DOHH2 (cell line): ENCODE measurements around the gene MLLT3.

Experiments
- H3F3A ChIP-seq: fragments of 200-600 bp; sonication (generic), shearing (Covaris generic); 2 replicates; pipeline ENCODE4 v1.6.0; 2016; ENCODE audit warnings: antibody characterized with exemption, mild to moderate bottlenecking; ENCODE audit not compliant: control insufficient read depth, insufficient read depth
- H3K27ac ChIP-seq: fragments of 200-600 bp; sonication (generic); 2 replicates; pipeline ENCODE4 v1.5.1; 2014; ENCODE audit warnings: low read depth, mild to moderate bottlenecking, low read length, moderate library complexity
- H3K27me3 ChIP-seq: fragments of 200-600 bp; sonication (generic); 2 replicates; pipeline ENCODE4 v1.6.1; 2014; ENCODE audit warnings: mild to moderate bottlenecking, low read length, mixed read lengths; ENCODE audit not compliant: control insufficient read depth
- H3K36me3 ChIP-seq: fragments of 200-600 bp; sonication (generic); 2 replicates; pipeline ENCODE4 v1.6.1; 2014; ENCODE audit warnings: mild to moderate bottlenecking, low read length, moderate library complexity, mixed read lengths; ENCODE audit not compliant: control insufficient read depth
- H3K4me1 ChIP-seq: fragments of 200-600 bp; sonication (generic); 2 replicates; pipeline ENCODE4 v1.6.1; 2014; ENCODE audit warnings: mild to moderate bottlenecking, low read length, mixed read lengths; ENCODE audit not compliant: control insufficient read depth
- H3K4me2 ChIP-seq: fragments of 200-600 bp; sonication (generic); 2 replicates; pipeline ENCODE4 v1.6.0; 2014; ENCODE audit warnings: mild to moderate bottlenecking, low read length, moderate library complexity
- H3K4me3 ChIP-seq: fragments of 200-600 bp; sonication (generic); 2 replicates; pipeline ENCODE4 v1.5.1; 2014; ENCODE audit warnings: mild to moderate bottlenecking, low read length, mixed read lengths
- H3K79me2 ChIP-seq: fragments of 200-600 bp; sonication (generic); 2 replicates; pipeline ENCODE4 v1.6.1; 2014; ENCODE audit warnings: mild to moderate bottlenecking, low read length, mixed read lengths; ENCODE audit not compliant: control insufficient read depth
- H3K9me2 ChIP-seq: fragments of 200-600 bp; sonication (generic); replicated peaks from 2 replicates; pipeline ENCODE4 v1.6.1; 2014; ENCODE audit warnings: mild to moderate bottlenecking, low read length, mixed read lengths; ENCODE audit not compliant: control insufficient read depth
- H3K9me3 ChIP-seq: fragments of 200-600 bp; sonication (generic); 2 replicates; pipeline ENCODE4 v1.6.1; 2014; ENCODE audit warnings: antibody characterized with exemption, low read length, mixed read lengths; ENCODE audit not compliant: control insufficient read depth, insufficient read depth
- H4K20me1 ChIP-seq: fragments of 200-600 bp; sonication (generic); 2 replicates; pipeline ENCODE4 v1.6.0; 2014; ENCODE audit warnings: low read depth, mild to moderate bottlenecking, antibody characterized with exemption, low read length, moderate library complexity; ENCODE audit not compliant: control insufficient read depth, insufficient read depth
- CTCF ChIP-seq: fragments of 200-600 bp; sonication (generic); IDR thresholded peaks from one replicate; pipeline ENCODE4 v1.5.1; 2014; ENCODE audit warnings: antibody characterized with exemption, mild to moderate bottlenecking, low read depth, low read length; ENCODE audit not compliant: poor library complexity, severe bottlenecking
- EZH2phosphoT487 ChIP-seq: fragments of 200-600 bp; sonication (generic); IDR thresholded peaks from 2 replicates; pipeline ENCODE4 v1.6.1; 2017; ENCODE audit warnings: borderline replicate concordance, mild to moderate bottlenecking, antibody characterized with exemption, low read length, moderate library complexity, mixed read lengths

MLLT3 gene

DNA sequence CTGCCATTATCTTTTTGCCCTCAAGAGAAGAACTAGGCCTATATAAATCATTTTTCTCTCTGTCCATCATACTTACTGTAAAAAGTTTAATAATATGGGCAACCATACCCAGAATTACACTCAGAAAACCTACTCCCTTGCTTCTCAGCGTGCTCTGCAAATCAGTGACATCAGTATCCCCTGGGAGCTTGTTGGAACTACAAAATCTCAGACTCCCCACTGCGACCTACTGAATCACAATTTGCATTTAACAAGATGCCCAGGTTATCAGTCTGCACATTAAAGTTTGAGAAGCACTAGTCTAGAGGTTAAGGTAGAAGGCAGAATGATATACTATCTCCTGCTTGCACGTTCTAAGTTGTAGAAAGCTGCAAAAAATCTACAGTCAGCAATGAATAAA, 127.2 kb downstream of the MLLT3 start:
- Histone ChIP-seq H3K9me2 (no peaks in the 10 kb centered on the region), H3K4me2 (no peak overlapping the region), H3K36me3 (no peaks in the 10 kb centered on the region), H3F3A (no peaks in the 10 kb centered on the region), H3K4me3 (no peak overlapping the region), H3K4me1 (peaks cover 14% of the 10 kb centered on the region), H3K27me3 (no peaks in the 10 kb centered on the region), H3K27ac (no peak overlapping the region), H4K20me1 (no peaks in the 10 kb centered on the region), H3K79me2 (no peaks in the 10 kb centered on the region), H3K9me3 (no peaks in the 10 kb centered on the region)
- no peak for TF ChIP-seq CTCF
- TF ChIP-seq EZH2phosphoT487 = no peak

GRCh38 chr9:20494035-20494434, 128.3 kb downstream of the MLLT3 start:
- Histone ChIP-seq H3K27me3 (no peaks in the 10 kb centered on the region), H3F3A (no peaks in the 10 kb centered on the region), H3K9me2 (no peaks in the 10 kb centered on the region), H3K4me1 (peaks cover 14% of the 10 kb centered on the region), H4K20me1 (no peaks in the 10 kb centered on the region; the same call in 1 of the 2 replicates), H3K9me3 (no peaks in the 10 kb centered on the region), H3K4me3 (no peak overlapping the region), H3K4me2 (no peak overlapping the region), H3K36me3 (no peaks in the 10 kb centered on the region), H3K27ac (no peak overlapping the region), H3K79me2 (no peaks in the 10 kb centered on the region)
- TF ChIP-seq CTCF (no peak), EZH2phosphoT487 (no peak)

DNA sequence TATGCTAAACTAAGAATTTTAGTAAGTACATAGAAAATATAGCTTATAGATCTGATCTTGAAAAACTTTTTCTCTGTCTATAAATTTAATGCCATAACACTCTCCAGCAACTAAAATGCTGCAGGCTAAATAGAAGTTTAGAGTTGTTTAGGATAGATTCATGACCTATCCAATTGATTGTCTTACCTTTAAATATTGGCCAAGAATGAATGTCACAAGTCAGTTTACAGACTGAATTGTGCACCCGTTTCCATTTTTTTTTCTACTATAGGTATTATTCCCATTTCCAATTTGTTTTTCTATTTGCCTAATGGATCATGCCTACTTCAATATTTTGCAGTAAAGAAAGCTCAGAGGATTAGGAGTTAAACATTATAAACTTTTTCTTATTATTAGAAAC, 129.5 kb downstream of the MLLT3 start:
- Histone ChIP-seq H3K36me3 (no peaks in the 10 kb centered on the region), H3F3A (no peaks in the 10 kb centered on the region), H3K4me1 (peaks cover 14% of the 10 kb centered on the region), H3K79me2 (no peaks in the 10 kb centered on the region), H3K9me3 (no peaks in the 10 kb centered on the region), H3K4me2 (no peak overlapping the region), H4K20me1 (no peaks in the 10 kb centered on the region; the same call in 1 of the 2 replicates), H3K27me3 (no peaks in the 10 kb centered on the region; the same call in 1 of the 2 replicates), H3K4me3 (no peak overlapping the region), H3K27ac (no peak overlapping the region), H3K9me2 (no peaks in the 10 kb centered on the region)
- TF ChIP-seq CTCF (no peak), EZH2phosphoT487 (no peak)
